GM23248 (cell line): ENCODE results near the gene LARP4B. TPM values are rescaled to one million over a fixed set of nuclear protein-coding genes. Genes with fewer than 3 reads are reported as not detected.

Source experiments
- DNase-seq: peaks from one replicate; pipeline ENCODE4 v3.0.0-alpha.2; 2015
- H2AFZ ChIP-seq: fragments of 200-600 bp; sonication (generic); 2 replicates; pipeline ENCODE4 v1.6.1; 2016; ENCODE audit warnings: antibody characterized with exemption
- H3F3A ChIP-seq: fragments of 200-600 bp; sonication (generic); 2 replicates; pipeline ENCODE4 v1.6.1; 2016; ENCODE audit warnings: mild to moderate bottlenecking, antibody characterized with exemption, mixed run types; ENCODE audit not compliant: insufficient read depth
- H3K27ac ChIP-seq: fragments of 200-600 bp; sonication (generic); 2 replicates; pipeline ENCODE4 v1.5.1; 2016; ENCODE audit warnings: mild to moderate bottlenecking
- H3K27me3 ChIP-seq: fragments of 200-600 bp; sonication (generic); replicated peaks from 2 replicates; pipeline ENCODE4 v1.6.1; 2016; ENCODE audit warnings: mild to moderate bottlenecking; ENCODE audit not compliant: insufficient read depth
- H3K36me3 ChIP-seq: fragments of 200-600 bp; sonication (generic); 2 replicates; pipeline ENCODE4 v1.6.1; 2016; ENCODE audit warnings: low read depth, mild to moderate bottlenecking
- H3K4me1 ChIP-seq: fragments of 200-600 bp; sonication (generic); 2 replicates; pipeline ENCODE4 v1.6.1; 2016; ENCODE audit warnings: mild to moderate bottlenecking; ENCODE audit not compliant: insufficient read depth
- H3K4me2 ChIP-seq: fragments of 200-600 bp; sonication (generic); one replicate; pipeline ENCODE4 v1.6.1; 2016; ENCODE audit warnings: mild to moderate bottlenecking; ENCODE audit not compliant: unreplicated experiment
- H3K4me3 ChIP-seq: fragments of 200-600 bp; sonication (generic); 2 replicates; pipeline ENCODE4 v1.5.1; 2016; ENCODE audit warnings: mild to moderate bottlenecking
- H3K79me2 ChIP-seq: fragments of 200-600 bp; sonication (generic); 2 replicates; pipeline ENCODE4 v1.6.1; 2016; ENCODE audit warnings: mild to moderate bottlenecking; ENCODE audit not compliant: insufficient read depth
- H3K9ac ChIP-seq: fragments of 200-600 bp; sonication (generic); 2 replicates; pipeline ENCODE4 v1.6.1; 2016; ENCODE audit warnings: mild to moderate bottlenecking
- H3K9me2 ChIP-seq: fragments of 200-600 bp; sonication (generic); 2 replicates; pipeline ENCODE4 v1.6.1; 2016; ENCODE audit warnings: mixed run types, mild to moderate bottlenecking, moderate library complexity; ENCODE audit not compliant: insufficient read depth
- H3K9me3 ChIP-seq: fragments of 200-600 bp; sonication (generic); one replicate; pipeline ENCODE4 v1.6.1; 2017; ENCODE audit warnings: low read depth
- H4K20me1 ChIP-seq: fragments of 200-600 bp; sonication (generic); 2 replicates; pipeline ENCODE4 v1.6.0; 2016; ENCODE audit not compliant: insufficient read depth
- EZH2 ChIP-seq: fragments of 200-600 bp; sonication (generic); IDR thresholded peaks from 2 replicates; pipeline ENCODE4 v1.6.1; 2018; ENCODE audit warnings: antibody characterized with exemption, mild to moderate bottlenecking; ENCODE audit not compliant: insufficient read depth, poor library complexity, severe bottlenecking
- EZH2phosphoT487 ChIP-seq: fragments of 200-600 bp; sonication (generic); IDR thresholded peaks from 2 replicates; pipeline ENCODE4 v1.6.1; 2018; ENCODE audit warnings: antibody characterized with exemption, moderate library complexity, mild to moderate bottlenecking, low read depth; ENCODE audit not compliant: insufficient read depth
- WGBS, 2 experiments: methylation state at CpG; one replicate each; pipeline ENCODE4 v1.1.6; 2015 to 2017; ENCODE audit warnings: low lambda C conversion rate in 2 of 2, low coverage in 1 of 2; ENCODE audit errors: missing lambda C conversion rate in 2 of 2; 5-methylcytosine and 5-hydroxymethylcytosine counted together
- in situ Hi-C: fragments of 300-500 bp; cut with MboI; formaldehyde crosslinking; loops from 2 replicates; pipeline ENCODE4 v1.15.0; 2020
- polyA plus RNA-seq: library from polyadenylated mRNA; unstranded; fragments of >200 nt; fragmentation: Nextera tagmentation; extraction: Ambion mirVana; gene quantifications from 2 replicates; pipeline ENCODE4 v1.2.1, GENCODE V29; 2016
- total RNA-seq: library from RNA; depleted of rRNA; stranded (reverse); fragments of >200 nt; shearing (Covaris generic); gene quantifications from 2 replicates; pipeline ENCODE4 v1.2.3, GENCODE V29; 2014

Gene LARP4B
- total and polyA plus RNA-seq, 2 experiments from 2014 or later = 20.7 to 30.8 TPM

GRCh38 chr10:855079-855478 lies 76.4 kb downstream of the LARP4B start:
- Histone ChIP-seq H3K9me3 (no peaks in the 10 kb centered on the region), H3K27me3 (no peaks in the 10 kb centered on the region), H3K4me2 (no peak overlapping the region), H3K9me2 (no peaks in the 10 kb centered on the region), H3K4me3 (no peak overlapping the region), H2AFZ (no peak overlapping the region), H4K20me1 (no peaks in the 10 kb centered on the region; the same call in 1 of the 2 replicates), H3K79me2 (peaks cover 98% of the 10 kb centered on the region), H3K9ac (no peak overlapping the region), H3K36me3 (peaks cover 21% of the 10 kb centered on the region), H3K4me1 (0 out of 2 replicates have a peak, but pooled peaks cover 3% of the 10 kb centered on the region), H3F3A (peaks cover 6% of the 10 kb centered on the region; the same call in 1 of the 2 replicates), H3K27ac (no peak overlapping the region)
- TF ChIP-seq EZH2 (no peak), EZH2phosphoT487 (no peak)
- 100% methylated on average over 1 of the region's 1 CpG for WGBS, 2 experiments
- in situ Hi-C loops = no loop called here
- DNase-seq = no peak

GRCh38 chr10:853017-853416 lies 78.5 kb downstream of the LARP4B start:
- in situ Hi-C loops = no loop called here
- Histone ChIP-seq H2AFZ (no peak overlapping the region), H3K79me2 (peaks cover 99% of the 10 kb centered on the region), H3K27ac (no peak overlapping the region), H3K9ac (no peak overlapping the region), H4K20me1 (no peaks in the 10 kb centered on the region; the same call in 1 of the 2 replicates), H3K4me1 (0 out of 2 replicates have a peak, but pooled peaks cover 3% of the 10 kb centered on the region), H3K9me2 (no peaks in the 10 kb centered on the region), H3K27me3 (no peaks in the 10 kb centered on the region), H3K4me2 (no peak overlapping the region), H3K36me3 (peaks cover 28% of the 10 kb centered on the region), H3F3A (peaks cover 6% of the 10 kb centered on the region; the same call in 1 of the 2 replicates), H3K9me3 (no peaks in the 10 kb centered on the region), H3K4me3 (no peak overlapping the region)
- DNase-seq = no peak
- TF ChIP-seq EZH2 = no peak
- no peak for TF ChIP-seq EZH2phosphoT487

GRCh38 chr10:852386-852785 lies 79.1 kb downstream of the LARP4B start:
- WGBS, 2 experiments = 97% methylated on average over 3 of the region's 3 CpGs

GRCh38 chr10:851901-852300 lies 79.6 kb downstream of the LARP4B start:
- no peak overlapping the region for H3K4me3 ChIP-seq
- WGBS, 2 experiments = 96 to 97% methylated on average over 5 of the region's 5 CpGs
- in situ Hi-C loops = no loop called here
- no peak overlapping the region for H2AFZ ChIP-seq
- DNase-seq = no peak
- peaks cover 28% of the 10 kb centered on the region for H3K36me3 ChIP-seq
- no peak for TF ChIP-seq EZH2phosphoT487
- no peak for TF ChIP-seq EZH2
- no peaks in the 10 kb centered on the region for H3K9me2 ChIP-seq
- H3K9ac ChIP-seq = no peak overlapping the region
- H4K20me1 ChIP-seq = no peaks in the 10 kb centered on the region; the same call in 1 of the 2 replicates
- no peak overlapping the region for H3K4me2 ChIP-seq
- H3K4me1 ChIP-seq = 0 out of 2 replicates have a peak, but pooled peaks cover 3% of the 10 kb centered on the region
- no peaks in the 10 kb centered on the region for H3K27me3 ChIP-seq
- H3K79me2 ChIP-seq = peaks cover 99% of the 10 kb centered on the region
- no peak overlapping the region for H3K27ac ChIP-seq
- H3K9me3 ChIP-seq = no peaks in the 10 kb centered on the region
- peaks cover 6% of the 10 kb centered on the region; the same call in 1 of the 2 replicates for H3F3A ChIP-seq

More at GRCh38 chr10:852386-852785, 79.1 kb downstream of the LARP4B start:
- Histone ChIP-seq H2AFZ (no peak overlapping the region), H3K9me2 (no peaks in the 10 kb centered on the region), H3K4me2 (no peak overlapping the region), H3K9me3 (no peaks in the 10 kb centered on the region), H3K27me3 (no peaks in the 10 kb centered on the region), H3K4me1 (0 out of 2 replicates have a peak, but pooled peaks cover 3% of the 10 kb centered on the region), H4K20me1 (no peaks in the 10 kb centered on the region; the same call in 1 of the 2 replicates), H3K4me3 (no peak overlapping the region), H3K36me3 (peaks cover 28% of the 10 kb centered on the region), H3K9ac (no peak overlapping the region), H3K79me2 (peaks cover 99% of the 10 kb centered on the region), H3F3A (peaks cover 6% of the 10 kb centered on the region; the same call in 1 of the 2 replicates), H3K27ac (no peak overlapping the region)
- in situ Hi-C loops = no loop called here
- TF ChIP-seq EZH2phosphoT487 (no peak), EZH2 (no peak)
- DNase-seq = no peak
